Adrenal gland (tissue), 12 donors: ENCODE data around the gene BBS9. TPM values are rescaled to one million over a fixed set of nuclear protein-coding genes. Genes with fewer than 3 reads are reported as not detected.

Experiments used
- DNase-seq, 7 donors: peaks; one replicate each; pipeline ENCODE4 v3.0.0-alpha.2; 2019 to 2020
- H3K27ac ChIP-seq, 5 donors: fragments of 200-600 bp; sonication (generic) in 4 of 5; 1 replicate in 3 of 5; 2 replicates in 2 of 5; pipeline versions ENCODE4 v1.5.1 to v1.8.0; 2016 to 2020; ENCODE audit warnings: mild to moderate bottlenecking in 1 of 5
- H3K27me3 ChIP-seq: fragments of 200-600 bp; 2 replicates; pipeline ENCODE4 v1.8.0; 2021
- H3K36me3 ChIP-seq, 2 donors: fragments of 200-600 bp; replicated peaks in 1 of 2; 1 replicate in 1 of 2; 2 replicates in 1 of 2; pipeline versions ENCODE4 v1.5.1 to v1.8.0; 2018 to 2022
- H3K4me1 ChIP-seq, 2 donors: fragments of 200-600 bp; replicated peaks in 1 of 2; 1 replicate in 1 of 2; 2 replicates in 1 of 2; pipeline versions ENCODE4 v1.5.1 to v1.8.0; 2018 to 2021
- H3K4me3 ChIP-seq, 4 donors: fragments of 200-600 bp; sonication (generic) in 3 of 4; one replicate each; pipeline ENCODE4 v1.5.1; 2016 to 2018
- H3K9me3 ChIP-seq, 3 donors: fragments of 200-600 bp; sonication (generic) in 1 of 3; replicated peaks in 1 of 3; 1 replicate in 2 of 3; 2 replicates in 1 of 3; pipeline versions ENCODE4 v1.5.1 to v1.8.0; 2016 to 2021
- POLR2A ChIP-seq, 2 donors: fragments of 450-650 bp; IDR thresholded peaks; one replicate each; pipeline ENCODE4 v1.6.1; 2017; ENCODE audit warnings: antibody characterized with exemption in 2 of 2, mild to moderate bottlenecking in 2 of 2, moderate library complexity in 1 of 2
- WGBS, 4 donors: extraction: QIAGEN DNeasy Blood & Tissue Kit in 2 of 4; methylation state at CpG; one replicate each; pipeline versions ENCODE4 v1.1.5 to v1.1.7; 2013 to 2017; 5-methylcytosine and 5-hydroxymethylcytosine counted together
- intact Hi-C, 2 donors: fragments of 100-400 bp; cut with DNase I; formaldehyde crosslinking; loops; one replicate each; pipeline versions ENCODE4 v1.14.1 to v1.15.0; 2022 to 2023
- polyA plus RNA-seq, 3 donors: library from polyadenylated mRNA; stranded (reverse); fragments of 200-250 nt in 2 of 3; fragments of 350-450 nt in 1 of 3; fragmentation: Illumina TruSeq in 1 of 3; extraction: RNeasy Lipid Tissue Mini Kit (QIAGEN cat#74804) in 1 of 3; gene quantifications; one replicate each; pipeline ENCODE4 v1.2.3, GENCODE V29; 2013 to 2014
- total RNA-seq, 9 donors: library from RNA; depleted of rRNA in 4 of 9; stranded (reverse); fragments of >200 nt in 4 of 9; fragments of 120-200 nt in 1 of 9; fragmentation: NEBNext Ultra II Directional in 1 of 9; extraction: Animal tissue kit (Norgen Biotek cat#: 25700) in 1 of 9; gene quantifications; one replicate each; pipeline versions ENCODE4 v1.1.0 to v1.2.4, GENCODE V29; 2013 to 2023
- TF ChIP-seq, protein P1 (sequence below), 6 experiments: fragments of 450-650 bp in 4 of 6; fragments of 200-600 bp in 2 of 6; sonication (generic) in 1 of 6; IDR thresholded peaks; 1 replicate in 5 of 6; 2 replicates in 1 of 6; pipeline versions ENCODE4 v1.5.1 to v1.8.0; 2016 to 2021; ENCODE audit warnings: antibody characterized with exemption in 6 of 6, mild to moderate bottlenecking in 2 of 6, moderate library complexity in 1 of 6
- donor health status: healthy with polysubstance abuse.
- donor health status: Bipolar disorder and iron deficiency.
- donor health status: DM: yes; HTN: yes; CAD: no.
- donor health status: DM: no; HTN: no; CAD: no.
- donor health status: DM: no; HTN: no; CAD: no.
- donor health status: DM: yes; HTN: yes; CAD: no.

Gene BBS9
- total and polyA plus RNA-seq, 12 donors, result 5.6 to 39.4 (median 21.7) TPM

GRCh38 chr7:33547880-33548279 lies 418.5 kb downstream of the BBS9 start:
- H3K4me1 ChIP-seq, result no peaks in the 10 kb centered on the region
- no peak for DNase-seq
- intact Hi-C loops, result no loop called here
- no peak overlapping the region for H3K27ac ChIP-seq
- no peak for TF ChIP-seq POLR2A (IDR thresholded peaks at IDR 0.05)
- TF ChIP-seq, protein P1, sequence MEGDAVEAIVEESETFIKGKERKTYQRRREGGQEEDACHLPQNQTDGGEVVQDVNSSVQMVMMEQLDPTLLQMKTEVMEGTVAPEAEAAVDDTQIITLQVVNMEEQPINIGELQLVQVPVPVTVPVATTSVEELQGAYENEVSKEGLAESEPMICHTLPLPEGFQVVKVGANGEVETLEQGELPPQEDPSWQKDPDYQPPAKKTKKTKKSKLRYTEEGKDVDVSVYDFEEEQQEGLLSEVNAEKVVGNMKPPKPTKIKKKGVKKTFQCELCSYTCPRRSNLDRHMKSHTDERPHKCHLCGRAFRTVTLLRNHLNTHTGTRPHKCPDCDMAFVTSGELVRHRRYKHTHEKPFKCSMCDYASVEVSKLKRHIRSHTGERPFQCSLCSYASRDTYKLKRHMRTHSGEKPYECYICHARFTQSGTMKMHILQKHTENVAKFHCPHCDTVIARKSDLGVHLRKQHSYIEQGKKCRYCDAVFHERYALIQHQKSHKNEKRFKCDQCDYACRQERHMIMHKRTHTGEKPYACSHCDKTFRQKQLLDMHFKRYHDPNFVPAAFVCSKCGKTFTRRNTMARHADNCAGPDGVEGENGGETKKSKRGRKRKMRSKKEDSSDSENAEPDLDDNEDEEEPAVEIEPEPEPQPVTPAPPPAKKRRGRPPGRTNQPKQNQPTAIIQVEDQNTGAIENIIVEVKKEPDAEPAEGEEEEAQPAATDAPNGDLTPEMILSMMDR (IDR thresholded peaks at IDR 0.05), result no peak
- H3K9me3 ChIP-seq, result no peaks in the 10 kb centered on the region
- H3K4me3 ChIP-seq, result no peak overlapping the region
- no peaks in the 10 kb centered on the region for H3K36me3 ChIP-seq
- H3K27me3 ChIP-seq, result no peaks in the 10 kb centered on the region

- Histone ChIP-seq H3K27ac (no peak overlapping the region), H3K9me3 (no peaks in the 10 kb centered on the region), H3K4me1 (no peaks in the 10 kb centered on the region), H3K4me3 (no peak overlapping the region), H3K36me3 (no peaks in the 10 kb centered on the region), H3K27me3 (no peaks in the 10 kb centered on the region)
- WGBS, 4 donors, result 89 to 97% (median 94%) methylated on average over 2 of the region's 2 CpGs
- no peak for TF ChIP-seq POLR2A (IDR thresholded peaks at IDR 0.05)
- TF ChIP-seq, protein P1 (IDR thresholded peaks at IDR 0.05), result no peak
- no peak for DNase-seq
- intact Hi-C loops, result no loop called here
These were observed 421.0 kb downstream of the BBS9 start for GRCh38 chr7:33550363-33550762.

DNA sequence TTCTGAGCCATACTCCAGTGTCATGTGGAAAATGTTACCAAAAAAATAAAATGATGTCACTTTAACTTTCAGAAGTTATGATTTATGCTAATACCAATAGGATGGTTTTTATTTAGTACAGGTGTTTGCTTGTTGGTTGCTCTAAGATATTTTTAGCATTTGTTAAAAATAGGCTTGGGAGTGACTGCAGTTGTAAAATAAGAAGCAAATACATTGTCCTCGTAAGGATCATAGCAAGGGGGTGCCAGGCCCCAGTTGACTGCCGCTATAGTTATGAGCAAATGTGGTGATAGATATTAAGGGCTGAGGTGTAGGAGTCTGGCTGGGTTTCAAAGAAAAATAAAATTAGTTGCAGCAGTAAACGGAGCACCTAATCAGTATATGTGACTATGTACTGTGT lies 421.6 kb downstream of the BBS9 start:
- Histone ChIP-seq H3K4me1 (no peaks in the 10 kb centered on the region), H3K27me3 (no peaks in the 10 kb centered on the region), H3K4me3 (no peak overlapping the region), H3K27ac (no peak overlapping the region), H3K36me3 (no peaks in the 10 kb centered on the region), H3K9me3 (no peaks in the 10 kb centered on the region)
- TF ChIP-seq POLR2A (IDR thresholded peaks at IDR 0.05), result no peak
- TF ChIP-seq, protein P1 (IDR thresholded peaks at IDR 0.05), result no peak
- 76 to 91% (median 88%) methylated on average over 3 of the region's 3 CpGs for WGBS, 4 donors
- DNase-seq, result no peak
- intact Hi-C loops, result no loop called here

GRCh38 chr7:33554046-33554445 lies 424.7 kb downstream of the BBS9 start:
- Histone ChIP-seq H3K27ac (no peak overlapping the region), H3K4me3 (no peak overlapping the region), H3K9me3 (no peaks in the 10 kb centered on the region), H3K36me3 (no peaks in the 10 kb centered on the region), H3K4me1 (peaks cover 0 to 3% of the 10 kb centered on the region in 2 donors), H3K27me3 (no peaks in the 10 kb centered on the region)
- TF ChIP-seq POLR2A (IDR thresholded peaks at IDR 0.05), result no peak
- TF ChIP-seq, protein P1 (IDR thresholded peaks at IDR 0.05), result no peak
- no peak for DNase-seq
- intact Hi-C loops, result no loop called here
- 45 to 93% (median 88%) methylated on average over 1 of the region's 1 CpG for WGBS, 4 donors
